ENCODE results near the gene IGF2R.

IGF2R gene

GRCh38 chr6:160051390-160051789, 82.5 kb downstream of the IGF2R start:
- DNase-seq (ENCODE audit: low read depth), result no peak
- no peak overlapping the region for H3K4me3 ChIP-seq (ENCODE audit: low read depth, low read length)
- TF ChIP-seq, protein P1, sequence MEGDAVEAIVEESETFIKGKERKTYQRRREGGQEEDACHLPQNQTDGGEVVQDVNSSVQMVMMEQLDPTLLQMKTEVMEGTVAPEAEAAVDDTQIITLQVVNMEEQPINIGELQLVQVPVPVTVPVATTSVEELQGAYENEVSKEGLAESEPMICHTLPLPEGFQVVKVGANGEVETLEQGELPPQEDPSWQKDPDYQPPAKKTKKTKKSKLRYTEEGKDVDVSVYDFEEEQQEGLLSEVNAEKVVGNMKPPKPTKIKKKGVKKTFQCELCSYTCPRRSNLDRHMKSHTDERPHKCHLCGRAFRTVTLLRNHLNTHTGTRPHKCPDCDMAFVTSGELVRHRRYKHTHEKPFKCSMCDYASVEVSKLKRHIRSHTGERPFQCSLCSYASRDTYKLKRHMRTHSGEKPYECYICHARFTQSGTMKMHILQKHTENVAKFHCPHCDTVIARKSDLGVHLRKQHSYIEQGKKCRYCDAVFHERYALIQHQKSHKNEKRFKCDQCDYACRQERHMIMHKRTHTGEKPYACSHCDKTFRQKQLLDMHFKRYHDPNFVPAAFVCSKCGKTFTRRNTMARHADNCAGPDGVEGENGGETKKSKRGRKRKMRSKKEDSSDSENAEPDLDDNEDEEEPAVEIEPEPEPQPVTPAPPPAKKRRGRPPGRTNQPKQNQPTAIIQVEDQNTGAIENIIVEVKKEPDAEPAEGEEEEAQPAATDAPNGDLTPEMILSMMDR (conservative IDR thresholded peaks at IDR 0.05; ENCODE audit: low read depth, low read length), result no peak

- no peak overlapping the region for H3K4me3 ChIP-seq (ENCODE audit: low read depth, low read length)
- TF ChIP-seq, protein P1 (conservative IDR thresholded peaks at IDR 0.05; ENCODE audit: low read depth, low read length), result no peak
- DNase-seq (ENCODE audit: low read depth), result no peak
These were observed 85.4 kb downstream of the IGF2R start for GRCh38 chr6:160054271-160054670.

GRCh38 chr6:160054913-160055312, 86.0 kb downstream of the IGF2R start:
- no peak overlapping the region for H3K4me3 ChIP-seq (ENCODE audit: low read depth, low read length)
- no peak for DNase-seq (ENCODE audit: low read depth)
- TF ChIP-seq, protein P1 (conservative IDR thresholded peaks at IDR 0.05; ENCODE audit: low read depth, low read length), result no peak

- H3K4me3 ChIP-seq (ENCODE audit: low read depth, low read length), result no peak overlapping the region
- DNase-seq (ENCODE audit: low read depth), result no peak
- TF ChIP-seq, protein P1 (conservative IDR thresholded peaks at IDR 0.05; ENCODE audit: low read depth, low read length), result no peak
These were observed 86.5 kb downstream of the IGF2R start for GRCh38 chr6:160055378-160055777.

DNA sequence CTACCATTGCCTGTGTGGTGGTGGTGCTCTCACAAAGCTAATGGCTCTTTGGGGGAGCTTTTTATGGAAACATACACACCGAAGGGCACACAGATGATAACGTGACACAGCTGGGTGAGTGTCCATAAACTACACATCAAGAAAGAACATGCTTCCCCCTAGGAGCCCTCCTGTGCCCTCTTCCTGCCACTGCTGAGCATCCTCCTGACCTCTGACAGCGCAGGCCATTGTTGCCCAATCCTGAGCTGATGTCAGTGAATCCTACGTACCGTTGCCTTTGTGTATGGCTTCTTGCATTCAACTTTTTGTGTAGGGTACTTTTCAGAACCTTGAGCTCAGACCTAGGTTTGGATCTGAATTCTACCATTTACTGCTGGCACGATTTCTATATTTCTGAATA, 86.9 kb downstream of the IGF2R start:
- H3K4me3 ChIP-seq (ENCODE audit: low read depth, low read length), result no peak overlapping the region
- TF ChIP-seq, protein P1 (conservative IDR thresholded peaks at IDR 0.05; ENCODE audit: low read depth, low read length), result no peak
- peak; percentile 30 for DNase-seq (ENCODE audit: low read depth)

DNA sequence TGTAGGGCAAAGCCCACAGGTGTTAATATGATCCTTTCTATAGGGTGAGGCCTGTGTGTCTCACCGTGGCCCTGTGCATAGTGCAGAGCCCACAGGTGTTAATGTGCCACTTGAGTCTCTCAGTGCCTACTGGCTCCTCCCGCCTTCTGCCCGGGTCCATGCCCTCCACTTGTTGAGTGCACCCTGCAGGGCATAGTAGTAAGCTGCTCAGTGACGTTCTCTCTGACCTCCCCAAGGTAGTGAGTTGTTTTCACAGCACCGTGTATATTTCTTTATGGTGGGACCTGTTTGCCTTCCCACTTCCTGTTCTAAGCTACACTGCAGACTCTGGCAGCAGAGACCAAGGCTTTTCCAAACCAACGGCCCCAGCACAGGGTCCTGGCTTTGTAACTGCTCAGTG, 88.2 kb downstream of the IGF2R start:
- H3K4me3 ChIP-seq (ENCODE audit: low read depth, low read length), result no peak overlapping the region
- TF ChIP-seq, protein P1 (conservative IDR thresholded peaks at IDR 0.05; ENCODE audit: low read depth, low read length), result no peak
- no peak for DNase-seq (ENCODE audit: low read depth)

DNA sequence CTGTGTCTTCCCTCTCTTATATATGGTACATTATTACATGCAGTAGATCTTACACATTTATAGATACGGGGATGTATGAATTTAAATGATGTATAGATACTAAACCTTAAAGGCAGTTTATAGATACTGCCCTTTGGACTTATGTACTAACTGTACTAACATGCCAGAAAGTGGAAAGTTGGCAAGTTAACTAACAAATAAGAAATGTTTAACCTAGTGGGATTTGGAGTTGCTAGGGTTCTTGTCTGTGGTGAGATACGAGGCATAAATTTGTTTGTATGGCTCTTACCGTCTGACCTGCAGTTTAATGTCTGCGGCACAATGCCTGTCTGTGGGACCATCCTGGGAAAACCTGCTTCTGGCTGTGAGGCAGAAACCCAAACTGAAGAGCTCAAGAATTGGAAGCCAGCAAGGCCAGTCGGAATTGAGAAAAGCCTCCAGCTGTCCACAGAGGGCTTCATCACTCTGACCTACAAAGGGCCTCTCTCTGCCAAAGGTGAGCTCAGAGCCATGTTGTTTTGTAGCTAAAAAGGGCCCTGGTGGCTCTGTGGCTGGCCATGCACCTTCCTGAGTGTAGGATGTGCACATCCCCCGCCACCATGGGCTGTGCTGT, 89.8 kb downstream of the IGF2R start:
- DNase-seq (ENCODE audit: low read depth), result no peak
- no peak overlapping the region for H3K4me3 ChIP-seq (ENCODE audit: low read depth, low read length)
- TF ChIP-seq, protein P1 (conservative IDR thresholded peaks at IDR 0.05; ENCODE audit: low read depth, low read length), result no peak

Measured in choroid plexus epithelial cell (primary cell).